Glutamatergic neuron (in vitro differentiated cells): ENCODE measurements around the gene COA7. TPM values are rescaled to one million over a fixed set of nuclear protein-coding genes. Genes with fewer than 3 reads are reported as not detected.

Experiments
- DNase-seq: peaks from one replicate; pipeline ENCODE4 v3.0.0; 2022
- H3K27ac Mint-ChIP-seq: one replicate; pipeline ENCODE4 v1.8.0; 2020; ENCODE audit warnings: mild to moderate bottlenecking, mixed read lengths, inconsistent platforms; ENCODE audit not compliant: unreplicated experiment
- H3K27me3 Mint-ChIP-seq: one replicate; pipeline ENCODE4 v1.8.0; 2020; ENCODE audit warnings: mild to moderate bottlenecking, moderate library complexity, mixed read lengths, inconsistent platforms; ENCODE audit not compliant: unreplicated experiment
- H3K36me3 Mint-ChIP-seq: one replicate; pipeline ENCODE4 v1.8.0; 2020; ENCODE audit warnings: mild to moderate bottlenecking, mixed read lengths, inconsistent platforms; ENCODE audit not compliant: unreplicated experiment
- H3K4me1 Mint-ChIP-seq: one replicate; pipeline ENCODE4 v1.8.0; 2020; ENCODE audit warnings: mild to moderate bottlenecking, low read depth, mixed read lengths, inconsistent platforms; ENCODE audit not compliant: unreplicated experiment
- H3K4me3 Mint-ChIP-seq: one replicate; pipeline ENCODE4 v1.8.0; 2020; ENCODE audit warnings: mild to moderate bottlenecking, mixed read lengths, inconsistent platforms; ENCODE audit not compliant: unreplicated experiment
- H3K9me3 Mint-ChIP-seq: one replicate; pipeline ENCODE4 v1.8.0; 2020; ENCODE audit warnings: mild to moderate bottlenecking, moderate library complexity, mixed read lengths, inconsistent platforms; ENCODE audit not compliant: unreplicated experiment
- CTCF ChIP-seq: fragments of 200-600 bp; sonication (generic); IDR thresholded peaks from one replicate; pipeline ENCODE4 v1.5.0; 2021; ENCODE audit not compliant: partially characterized antibody, unreplicated experiment
- total RNA-seq: library from RNA; stranded (reverse); fragmentation: NEBNext Ultra II Directional; extraction: Animal tissue kit (Norgen Biotek cat#: 25700); gene quantifications from one replicate; pipeline ENCODE4 v1.2.1, GENCODE V29; 2021; ENCODE audit not compliant: unreplicated experiment

The COA7 gene
- total RNA-seq, 1 donor from 2014 or later = 24.6 TPM

GRCh38 chr1:52713590-52713989, 15.4 kb upstream of the COA7 start:
- DNase-seq = no peak
- Mint-ChIP-seq H3K27ac (no peak overlapping the region), H3K27me3 (no peaks in the 10 kb centered on the region), H3K9me3 (no peaks in the 10 kb centered on the region), H3K4me3 (no peak overlapping the region), H3K4me1 (no peaks in the 10 kb centered on the region), H3K36me3 (no peaks in the 10 kb centered on the region)
- TF ChIP-seq CTCF = no peak

- Mint-ChIP-seq H3K36me3 (no peaks in the 10 kb centered on the region), H3K4me1 (no peaks in the 10 kb centered on the region), H3K27me3 (no peaks in the 10 kb centered on the region), H3K27ac (no peak overlapping the region), H3K9me3 (no peaks in the 10 kb centered on the region), H3K4me3 (no peak overlapping the region)
- TF ChIP-seq CTCF = no peak
- DNase-seq = no peak
Observed at GRCh38 chr1:52709016-52709415, 10.9 kb upstream of the COA7 start.

DNA sequence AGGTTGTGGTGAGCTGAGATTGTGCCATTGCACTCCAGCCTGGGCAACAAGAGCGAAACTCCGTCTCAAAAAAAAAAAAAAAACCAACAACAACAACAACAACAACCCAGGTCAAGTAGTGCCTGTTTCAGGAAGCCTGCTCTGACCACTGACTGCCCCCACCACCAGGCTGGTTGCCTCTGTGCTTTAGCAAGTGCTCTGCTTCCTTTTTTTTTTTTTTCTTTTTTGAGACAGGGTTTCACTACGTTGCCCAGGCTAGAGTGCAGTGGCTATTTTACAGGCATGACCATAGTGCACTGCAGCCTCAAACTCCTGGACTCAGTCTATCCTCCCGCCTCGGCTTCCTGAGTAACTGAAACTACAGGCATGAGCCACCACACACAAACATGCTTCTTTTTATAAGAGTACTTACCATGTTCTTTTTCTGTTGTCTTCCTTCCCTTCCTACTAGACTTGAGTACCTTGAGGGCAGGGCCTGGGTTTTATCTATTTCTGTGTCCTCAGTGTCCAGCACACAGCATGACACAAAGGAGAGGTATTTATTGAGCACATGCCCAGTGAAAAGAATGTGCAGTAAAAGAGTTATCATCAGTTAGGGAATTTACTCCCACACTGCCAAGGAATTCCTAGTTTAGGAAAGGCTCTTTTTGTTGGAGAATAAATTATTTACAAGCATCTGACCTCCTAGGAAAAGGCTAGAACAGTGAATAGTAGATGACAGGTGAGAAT, 9.9 kb upstream of the COA7 start:
- peaks cover 4% of the 10 kb centered on the region for H3K27me3 Mint-ChIP-seq
- H3K9me3 Mint-ChIP-seq = peaks cover 3% of the 10 kb centered on the region
- peaks cover 3% of the 10 kb centered on the region for H3K4me1 Mint-ChIP-seq
- H3K36me3 Mint-ChIP-seq = no peaks in the 10 kb centered on the region
- DNase-seq = no peak
- no peak for TF ChIP-seq CTCF
- H3K4me3 Mint-ChIP-seq = no peak overlapping the region
- no peak overlapping the region for H3K27ac Mint-ChIP-seq

DNA sequence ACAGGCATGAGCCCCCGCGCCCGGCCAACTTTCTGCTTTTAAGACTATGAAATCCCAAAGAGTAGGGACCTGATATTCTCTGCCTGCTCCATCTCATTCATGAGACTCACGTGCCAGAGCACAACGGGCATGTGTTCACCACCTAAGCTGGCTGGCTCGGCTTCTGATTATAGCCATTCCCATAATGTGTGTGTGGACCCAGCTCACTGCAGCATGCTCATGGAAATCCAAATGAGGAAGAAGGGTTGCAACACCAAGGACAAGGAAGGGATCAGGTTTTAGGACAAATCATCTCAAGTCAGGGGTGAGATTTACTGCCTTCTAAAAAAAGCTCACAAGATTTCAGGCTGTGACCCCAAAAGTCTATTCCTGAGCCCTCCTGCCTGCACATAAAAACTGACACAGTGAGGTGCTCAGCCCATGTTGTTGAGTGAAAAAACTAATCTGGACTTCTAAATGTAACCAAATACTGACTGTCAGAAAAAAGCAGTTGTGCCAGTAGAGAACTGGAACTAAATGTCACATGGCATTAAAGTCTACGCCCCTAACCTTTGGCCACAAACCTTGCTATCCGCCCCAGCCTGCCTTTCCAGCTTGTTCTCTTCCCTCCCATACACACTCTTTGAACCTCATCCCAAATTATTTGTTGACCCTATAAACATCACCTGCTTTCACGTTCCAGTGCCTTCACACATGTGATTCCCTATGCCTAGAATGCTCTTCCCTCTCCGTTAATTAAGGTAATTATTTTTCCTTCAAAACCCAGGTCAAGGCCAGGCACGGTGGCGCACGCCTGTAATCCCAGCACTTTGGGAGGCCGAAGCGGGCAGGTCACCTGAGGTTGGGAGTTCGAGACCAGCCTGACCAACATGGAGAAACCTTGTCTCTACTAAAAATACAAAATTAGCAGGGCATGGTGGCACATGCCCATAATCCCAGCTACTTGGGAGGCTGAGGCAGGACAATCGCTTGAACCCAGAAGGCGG, 9.1 kb upstream of the COA7 start:
- H3K4me1 Mint-ChIP-seq = peaks cover 10% of the 10 kb centered on the region
- no peak overlapping the region for H3K27ac Mint-ChIP-seq
- no peak overlapping the region for H3K4me3 Mint-ChIP-seq
- peaks cover 4% of the 10 kb centered on the region for H3K27me3 Mint-ChIP-seq
- DNase-seq = no peak
- peaks cover 6% of the 10 kb centered on the region for H3K9me3 Mint-ChIP-seq
- TF ChIP-seq CTCF = no peak
- H3K36me3 Mint-ChIP-seq = no peaks in the 10 kb centered on the region
